ENCODE data around the gene CSMD2. TPM values are rescaled to one million over a fixed set of nuclear protein-coding genes. Genes with fewer than 3 reads are reported as not detected.

CSMD2 gene
- polyA plus RNA-seq, 1 of the 3 experiments (the other 2 are of a cell fraction) = not detected

GRCh38 chr1:33853431-33853830 lies 311.6 kb downstream of the CSMD2 start:
- H3K36me3 ChIP-seq (replicated peaks in 1 of 2; ENCODE audit: control insufficient read depth in 1 of 2, insufficient read depth in 2 of 2, low read length in 1 of 2) = no peaks in the 10 kb centered on the region
- 8% methylated on average over 1 of the region's 1 CpG for WGBS (ENCODE audit: low lambda C conversion rate)
- H3K9ac ChIP-seq = no peak overlapping the region
- no peaks in the 10 kb centered on the region for H3K9me3 ChIP-seq
- H3K9me2 ChIP-seq = no peaks in the 10 kb centered on the region
- no peak overlapping the region for H3K4me2 ChIP-seq
- H3F3A ChIP-seq (replicated peaks; ENCODE audit: insufficient read depth) = no peaks in the 10 kb centered on the region
- no peaks in the 10 kb centered on the region for H3K27me3 ChIP-seq (ENCODE audit: insufficient read depth)
- ChIA-PET POLR2A (no interaction called here), CTCF (interaction anchor here (0.8 to 1.7 kb wide), 4 partner anchors 17 to 169 kb away, joined by 3 to 7 read pairs (median 4); no protein-coding TSS in a partner anchor)
- H3K4me1 ChIP-seq (ENCODE audit: control insufficient read depth in 1 of 2, insufficient read depth in 2 of 2, low read depth in 1 of 2, low read length in 1 of 2) = peaks cover 0 to 11% of the 10 kb centered on the region in 2 experiments; a peak in 2 of 4 replicates
- TF ChIP-seq REST (IDR thresholded peaks at IDR 0.05; ENCODE audit: low read depth, low read length) (no peak), ELF1 (IDR thresholded peaks at IDR 0.05) (no peak), POLR2AphosphoS5 (IDR thresholded peaks at IDR 0.05; ENCODE audit: low read depth, low read length) (no peak), PBX3 (IDR thresholded peaks at IDR 0.05) (no peak), CTCF (IDR thresholded peaks at IDR 0.05) (no peak), MAX (IDR thresholded peaks at IDR 0.05; ENCODE audit: low read depth) (no peak), RXRA (IDR thresholded peaks at IDR 0.05; ENCODE audit: borderline replicate concordance, low read depth) (no peak), SIN3A (IDR thresholded peaks at IDR 0.05; ENCODE audit: borderline replicate concordance, low read depth, low read length) (no peak), NRF1 (IDR thresholded peaks at IDR 0.05; ENCODE audit: low read depth, low read length) (no peak), SMC3 (IDR thresholded peaks at IDR 0.05; ENCODE audit: low read depth, low read length) (no peak), NFIC (IDR thresholded peaks at IDR 0.05; ENCODE audit: borderline replicate concordance) (no peak), FOXM1 (IDR thresholded peaks at IDR 0.05; ENCODE audit: low read depth) (no peak), YY1 (IDR thresholded peaks at IDR 0.05; ENCODE audit: low read depth) (no peak), RAD21 (IDR thresholded peaks at IDR 0.05; ENCODE audit: low read length) (no peak), FOSL2 (IDR thresholded peaks at IDR 0.05; ENCODE audit: borderline replicate concordance, low read depth) (no peak), RCOR1 (IDR thresholded peaks at IDR 0.05; ENCODE audit: low read length) (no peak)
- H3K27ac ChIP-seq (ENCODE audit: low read depth in 2 of 2, low read length in 1 of 2) = no peak overlapping the region
- no peaks in the 10 kb centered on the region for H3K79me2 ChIP-seq (ENCODE audit: insufficient read depth)
- H2AFZ ChIP-seq (ENCODE audit: low read depth) = no peak overlapping the region
- H3K4me3 ChIP-seq (ENCODE audit: low read depth in 2 of 2, low read length in 1 of 2) = no peak overlapping the region
- no peaks in the 10 kb centered on the region for H4K20me1 ChIP-seq (ENCODE audit: insufficient read depth)
- no peak for DNase-seq
